GM12872 (cell line): ENCODE measurements around the gene ELF1.

Experiments
- CTCF ChIP-seq: IDR thresholded peaks from 3 replicates; pipeline ENCODE4 v1.5.1; 2011; ENCODE audit warnings: low read depth, mild to moderate bottlenecking, low read length, moderate library complexity; ENCODE audit not compliant: insufficient read depth

ELF1 gene

DNA sequence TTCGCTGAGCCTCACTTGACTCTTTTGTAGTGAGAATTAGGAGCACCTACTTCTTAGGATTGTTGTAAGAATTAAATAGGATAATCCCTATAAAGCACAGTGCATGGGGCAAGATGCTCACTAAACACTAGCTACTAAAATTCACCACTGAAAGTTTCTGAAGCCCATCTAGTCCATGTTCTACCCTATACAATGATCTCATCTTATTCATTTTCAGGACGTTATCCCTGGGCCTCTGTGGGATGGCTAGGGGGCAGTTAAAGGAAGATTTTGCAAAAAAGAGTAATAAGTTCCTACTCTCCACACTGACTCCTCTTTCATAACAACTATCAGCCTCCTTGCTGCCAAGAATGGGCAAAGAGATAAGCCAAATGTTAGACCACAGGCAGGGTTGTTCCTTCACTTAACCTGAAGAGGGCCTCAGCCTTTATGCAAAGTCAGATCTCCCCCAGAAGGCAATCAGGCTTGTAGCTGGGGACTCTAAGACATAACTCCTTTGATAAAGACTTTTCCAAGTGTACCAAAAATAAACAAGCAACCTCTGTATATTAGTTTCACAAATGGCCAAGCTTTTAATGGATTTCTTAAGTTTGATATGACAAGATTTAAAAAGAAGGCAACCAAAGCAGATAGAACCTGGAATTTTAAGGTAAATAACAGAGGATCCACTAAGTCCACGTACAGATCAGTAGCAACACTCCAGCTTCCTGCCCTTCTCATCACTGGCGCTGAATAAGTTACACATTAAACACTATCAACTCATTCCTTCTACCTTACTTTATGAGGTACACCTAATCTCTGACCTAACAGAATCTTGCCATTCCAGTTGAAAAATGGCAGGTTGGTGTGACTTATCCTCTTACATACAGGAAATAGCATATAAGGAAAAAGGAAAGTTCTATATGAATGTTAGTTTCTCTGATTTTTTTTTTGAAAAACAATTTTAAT, 44.4 kb downstream of the ELF1 start:
- peak; percentile 82 for TF ChIP-seq CTCF

DNA sequence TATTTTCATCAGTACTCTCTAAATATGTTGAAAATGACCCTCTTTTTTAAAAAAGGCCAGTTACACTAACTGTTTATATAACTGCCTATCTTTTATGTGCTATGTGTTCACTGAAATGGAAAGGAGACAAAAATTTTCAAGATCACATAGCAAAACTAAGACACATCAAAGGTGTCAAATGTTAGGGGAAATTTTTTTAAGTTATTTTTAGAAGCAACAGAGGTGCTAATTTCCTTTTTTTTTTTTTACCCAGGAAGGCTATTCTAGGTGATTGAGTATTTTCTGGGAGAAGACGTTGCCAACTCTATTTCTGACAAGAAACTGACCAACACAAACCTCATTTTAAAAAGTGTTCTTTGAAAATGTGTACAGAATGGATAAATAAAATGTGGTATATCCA, 45.7 kb downstream of the ELF1 start:
- TF ChIP-seq CTCF: no peak

DNA sequence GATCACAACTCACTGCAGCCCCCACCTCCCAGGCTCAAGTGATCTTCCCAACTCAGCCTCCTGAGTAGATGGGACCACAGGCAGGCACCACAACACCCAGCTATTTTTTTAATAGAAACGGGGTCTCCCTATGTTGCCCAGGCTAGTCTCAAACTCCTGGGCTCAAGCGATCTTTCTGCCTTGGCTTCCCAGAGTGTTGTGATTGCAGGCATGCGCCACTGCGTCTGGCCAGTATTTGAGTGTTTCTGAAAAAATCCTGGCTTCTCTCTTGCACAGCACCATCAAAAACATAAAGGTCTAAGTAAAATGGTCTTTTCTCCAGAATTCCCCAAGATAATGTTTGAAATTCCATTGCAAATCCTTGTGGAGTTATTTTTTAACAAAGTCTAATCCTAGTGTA, 47.8 kb downstream of the ELF1 start:
- no peak for TF ChIP-seq CTCF

GRCh38 chr13:40970803-40971202, 48.3 kb downstream of the ELF1 start:
- no peak for TF ChIP-seq CTCF

GRCh38 chr13:40969169-40969901, 49.8 kb downstream of the ELF1 start:
- TF ChIP-seq CTCF: no peak

DNA sequence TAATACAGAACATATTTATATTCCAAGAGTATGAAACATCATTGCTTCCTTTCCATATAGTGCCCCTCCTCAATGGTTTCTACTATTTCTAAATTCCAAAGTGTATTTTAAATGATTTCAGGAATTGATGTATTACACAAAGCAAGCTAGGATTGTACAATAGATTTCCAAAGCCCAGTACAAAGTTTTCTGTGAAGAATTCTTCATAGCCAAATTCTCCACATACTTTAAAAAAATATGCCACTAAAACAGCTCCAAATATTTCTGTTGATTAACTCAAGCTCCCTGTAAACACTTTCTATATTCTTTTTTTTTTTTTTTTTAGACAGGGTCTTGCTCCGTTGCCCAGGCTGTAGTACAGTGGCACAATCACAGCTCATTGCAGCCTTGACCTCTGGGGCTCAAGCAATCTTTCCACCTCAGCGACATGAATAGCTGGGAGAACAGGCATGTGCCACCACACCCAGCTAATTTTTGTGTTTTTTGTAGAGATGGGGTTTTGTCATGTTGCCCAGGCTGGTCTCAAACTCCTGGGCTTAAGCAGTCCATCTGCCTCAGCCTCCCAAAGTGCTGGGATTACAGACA, 50.6 kb downstream of the ELF1 start:
- no peak for TF ChIP-seq CTCF

DNA sequence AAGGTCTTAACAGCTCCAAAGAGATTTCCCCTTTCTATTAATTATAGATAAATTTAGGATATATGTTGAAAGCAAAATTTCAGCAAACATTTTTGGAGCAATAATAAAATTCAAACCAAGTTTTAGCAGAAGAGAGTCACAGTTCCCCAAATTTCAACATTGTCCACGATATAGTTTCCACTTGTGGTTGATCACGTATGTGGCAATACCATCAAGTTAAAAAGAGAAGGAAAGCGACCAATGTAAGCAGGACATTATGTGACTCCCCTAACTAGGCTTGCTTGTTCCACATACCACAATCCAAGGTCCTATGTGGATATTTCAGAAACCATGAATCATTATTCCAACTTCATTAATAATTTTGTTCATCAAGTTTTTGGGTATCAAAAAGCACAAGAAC, 52.8 kb downstream of the ELF1 start:
- TF ChIP-seq CTCF: no peak
